Dedifferentiated amniotic fluid mesenchymal stem cell (primary cell): ENCODE results near the gene PRKAR1B.

Experiments used
- DNase-seq: peaks from one replicate; pipeline ENCODE4 v3.0.0-alpha.2; 2016; ENCODE audit errors: extremely low spot score

The PRKAR1B gene

GRCh38 chr7:691361-692045, 35.6 kb downstream of the PRKAR1B start:
- DNase-seq: no peak

GRCh38 chr7:690478-691360, 36.4 kb downstream of the PRKAR1B start:
- no peak for DNase-seq

- DNase-seq: no peak
Measured at GRCh38 chr7:685540-685939, 41.5 kb downstream of the PRKAR1B start.

GRCh38 chr7:684416-684815, 42.7 kb downstream of the PRKAR1B start:
- no peak for DNase-seq

- no peak for DNase-seq
Measured at GRCh38 chr7:683526-684205, 43.4 kb downstream of the PRKAR1B start.

GRCh38 chr7:682810-683209, 44.3 kb downstream of the PRKAR1B start:
- DNase-seq: no peak

GRCh38 chr7:681551-682307, 45.4 kb downstream of the PRKAR1B start:
- no peak for DNase-seq

GRCh38 chr7:680411-681127, 46.5 kb downstream of the PRKAR1B start:
- DNase-seq: no peak

- no peak for DNase-seq
Measured at GRCh38 chr7:676972-677385, 50.1 kb downstream of the PRKAR1B start.

- no peak for DNase-seq
Measured at GRCh38 chr7:676246-676971, 50.7 kb downstream of the PRKAR1B start.

- DNase-seq: no peak
Measured at GRCh38 chr7:674454-675410, 52.3 kb downstream of the PRKAR1B start.

GRCh38 chr7:673681-674453, 53.2 kb downstream of the PRKAR1B start:
- no peak for DNase-seq

- no peak for DNase-seq
Measured at GRCh38 chr7:672891-673290, 54.2 kb downstream of the PRKAR1B start.

GRCh38 chr7:671415-672042, 55.6 kb downstream of the PRKAR1B start:
- DNase-seq: no peak

- no peak for DNase-seq
Measured at GRCh38 chr7:670501-671390, 56.3 kb downstream of the PRKAR1B start.

- no peak for DNase-seq
Measured at GRCh38 chr7:668958-669357, 58.1 kb downstream of the PRKAR1B start.
